Right lobe of liver (tissue), 4 donors: ENCODE results near the gene NTM.

Experiments used
- CTCF ChIP-seq, 4 donors: fragments of 200-600 bp in 3 of 4; fragments of 450-650 bp in 1 of 4; IDR thresholded peaks; one replicate each; pipeline versions ENCODE4 v1.5.1 to v1.8.0; 2016 to 2022; ENCODE audit warnings: antibody characterized with exemption in 4 of 4, mild to moderate bottlenecking in 2 of 4
- POLR2A ChIP-seq: fragments of 450-650 bp; IDR thresholded peaks from one replicate; pipeline ENCODE4 v1.6.1; 2017; ENCODE audit warnings: antibody characterized with exemption, mild to moderate bottlenecking
- donor health status: DM: no; HTN: no; CAD: no.
- donor health status: DM: no; HTN: no; CAD: no.
- donor health status: DM: no; HTN: yes; CAD: no.

GRCh38 chr11:131682373-131683015 is 312.1 kb downstream of the NTM start:
- TF ChIP-seq CTCF (IDR thresholded peaks at IDR 0.05) (no peak), POLR2A (no peak)
